Keratinocyte (primary cell): Measurements from ENCODE around the gene SPECC1. TPM values are rescaled to one million over a fixed set of nuclear protein-coding genes. Genes with fewer than 3 reads are reported as not detected.

Experiments
- DNase-seq: peaks from one replicate; pipeline ENCODE4 v3.0.0-alpha.2; 2011; ENCODE audit warnings: low read depth, missing footprints, low spot score
- FAIRE-seq: peaks from 2 replicates; lab custom pipeline; 2011; peaks lifted over from hg19 to GRCh38; lab: Jason Lieb, UNC
- H2AFZ ChIP-seq: 2 replicates; pipeline ENCODE4 v1.6.0; 2012; ENCODE audit warnings: low read length, control low read depth, inconsistent platforms; ENCODE audit not compliant: control insufficient read depth
- H3K27ac ChIP-seq: 2 replicates; pipeline ENCODE4 v1.5.1; 2011; ENCODE audit warnings: low read length; ENCODE audit not compliant: control insufficient read depth, insufficient read depth
- H3K27me3 ChIP-seq: 3 replicates; pipeline ENCODE4 v1.6.0; 2011; ENCODE audit warnings: low read length; ENCODE audit not compliant: control insufficient read depth, insufficient read depth; ENCODE audit errors: extremely low read depth
- H3K36me3 ChIP-seq, 2 experiments: 2 replicates in 1 of 2; 3 replicates in 1 of 2; pipeline ENCODE4 v1.5.1; 2011; ENCODE audit warnings: low read length in 2 of 2, mild to moderate bottlenecking in 1 of 2; ENCODE audit not compliant: control insufficient read depth in 2 of 2, insufficient read depth in 2 of 2; ENCODE audit errors: extremely low read depth in 1 of 2
- H3K4me1 ChIP-seq: 3 replicates; pipeline ENCODE4 v1.5.1; 2011; ENCODE audit warnings: low read length; ENCODE audit not compliant: control insufficient read depth, insufficient read depth; ENCODE audit errors: extremely low read depth
- H3K4me2 ChIP-seq: 3 replicates; pipeline ENCODE4 v1.6.0; 2011; ENCODE audit warnings: low read depth, low read length; ENCODE audit not compliant: control insufficient read depth, insufficient read depth; ENCODE audit errors: extremely low read depth
- H3K4me3 ChIP-seq, 3 experiments: fragments of 200-600 bp in 1 of 3; sonication (generic) in 1 of 3; 2 replicates in 2 of 3; 3 replicates in 1 of 3; pipeline ENCODE4 v1.5.1; 2011 to 2016; ENCODE audit warnings: low read length in 3 of 3, mild to moderate bottlenecking in 3 of 3, control low read depth in 2 of 3, inconsistent platforms in 1 of 3, low read depth in 1 of 3, mixed read lengths in 1 of 3, mixed run types in 1 of 3, moderate library complexity in 1 of 3; ENCODE audit not compliant: control insufficient read depth in 2 of 3, insufficient read depth in 2 of 3; ENCODE audit errors: extremely low read depth in 1 of 3
- H3K79me2 ChIP-seq: 2 replicates; pipeline ENCODE4 v1.6.0; 2012; ENCODE audit warnings: low read length; ENCODE audit not compliant: control insufficient read depth, insufficient read depth
- H3K9ac ChIP-seq: 3 replicates; pipeline ENCODE4 v1.6.0; 2011; ENCODE audit warnings: low read length; ENCODE audit not compliant: control insufficient read depth, insufficient read depth; ENCODE audit errors: extremely low read depth
- H3K9me1 ChIP-seq: 3 replicates; pipeline ENCODE4 v1.6.0; 2011; ENCODE audit warnings: low read length; ENCODE audit not compliant: control insufficient read depth, insufficient read depth; ENCODE audit errors: extremely low read depth
- H3K9me3 ChIP-seq: 2 replicates; pipeline ENCODE4 v1.5.1; 2012; ENCODE audit warnings: low read depth, low read length; ENCODE audit not compliant: control insufficient read depth
- H4K20me1 ChIP-seq: 3 replicates; pipeline ENCODE4 v1.6.0; 2011; ENCODE audit warnings: low read length; ENCODE audit not compliant: control insufficient read depth, insufficient read depth; ENCODE audit errors: extremely low read depth
- CTCF ChIP-seq, 3 experiments: IDR thresholded peaks in 1 of 3; conservative IDR thresholded peaks in 1 of 3; optimal IDR thresholded peaks in 1 of 3; 2 replicates in 2 of 3; 3 replicates in 1 of 3; pipeline versions ENCODE3 to v1.5.1; 2011; ENCODE audit warnings: low read length in 3 of 3, mild to moderate bottlenecking in 3 of 3, moderate library complexity in 2 of 3, control low read depth in 1 of 3, inconsistent platforms in 1 of 3; ENCODE audit not compliant: insufficient read depth in 2 of 3; ENCODE audit errors: extremely low read depth in 1 of 3
- EZH2 ChIP-seq: IDR thresholded peaks from one replicate; pipeline ENCODE4 v1.6.1; 2012; ENCODE audit warnings: inconsistent platforms, mild to moderate bottlenecking, low read length, moderate library complexity
- dilution Hi-C: fragments of 300-500 bp; cut with MboI; formaldehyde crosslinking; loops from one replicate; pipeline ENCODE4 v1.7.0; 2020; ENCODE audit warnings: low sequenced_read_pairs; ENCODE audit not compliant: extremely low pct_ligation_motif_present
- polyA plus RNA-seq, 5 experiments: library from polyadenylated mRNA; depleted of rRNA in 3 of 5; stranded (reverse) in 3 of 5; stranded (forward) in 1 of 5; unstranded in 1 of 5; fragments of >200 nt; gene quantifications; 1 replicate in 1 of 5; 2 replicates in 3 of 5; 3 replicates in 1 of 5; pipeline versions ENCODE4 v1.2.1 to v1.2.3, GENCODE V29; 2011 to 2012; ENCODE audit warnings: missing spikeins in 2 of 5, low read depth in 1 of 5, low replicate concordance in 1 of 5

The SPECC1 gene
- polyA plus RNA-seq, 1 donor (not counting 4 experiments of a cell fraction or from before 2014, with no cell fraction given): 20.9 TPM

DNA sequence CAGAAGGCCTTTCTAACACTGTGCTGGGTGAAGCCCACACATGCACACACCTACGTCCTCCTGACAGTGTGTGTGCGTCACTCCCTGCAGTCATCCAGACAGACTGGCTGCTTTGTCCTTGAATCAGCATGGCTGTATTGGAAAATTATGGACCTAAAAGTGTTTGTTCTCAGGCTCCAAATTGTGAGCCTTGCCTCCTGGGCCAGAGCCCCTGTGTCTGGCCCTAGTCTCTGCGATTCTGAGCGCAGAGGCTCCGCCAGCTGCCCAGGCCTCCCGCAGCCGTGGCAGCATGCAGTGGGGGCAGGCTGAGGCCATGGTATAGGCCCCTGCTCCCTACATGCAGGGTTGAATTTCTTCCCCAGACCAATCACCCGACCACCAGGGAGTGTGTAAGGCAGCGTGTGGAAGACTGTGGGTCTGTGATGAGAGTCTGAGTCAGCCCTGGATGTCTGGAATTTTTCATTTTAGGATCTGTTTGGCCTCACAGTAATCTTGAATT is 291.3 kb downstream of the SPECC1 start:
- Histone ChIP-seq H3K27ac (no peak overlapping the region), H3K79me2 (no peaks in the 10 kb centered on the region), H3K36me3 (peaks cover 0 to 2% of the 10 kb centered on the region in 2 experiments), H3K27me3 (no peaks in the 10 kb centered on the region), H3K9ac (no peak overlapping the region), H4K20me1 (no peaks in the 10 kb centered on the region), H3K4me1 (no peaks in the 10 kb centered on the region), H3K4me3 (no peak overlapping the region), H3K4me2 (no peak overlapping the region), H3K9me1 (no peaks in the 10 kb centered on the region), H2AFZ (no peak overlapping the region), H3K9me3 (no peaks in the 10 kb centered on the region)
- FAIRE-seq (no peak), DNase-seq (no peak)
- TF ChIP-seq CTCF (optimal IDR thresholded peaks at IDR 0.05 in 1 of 3, IDR thresholded peaks at IDR 0.05 in 1 of 3, conservative IDR thresholded peaks at IDR 0.05 in 1 of 3; ENCODE audit: extremely low read depth in 1 of 3, insufficient read depth in 2 of 3, low read length in 3 of 3) (no peak), EZH2 (no peak)
- dilution Hi-C loops: no loop called here

- DNase-seq (no peak), FAIRE-seq (no peak)
- no peak overlapping the region for H2AFZ ChIP-seq
- no peaks in the 10 kb centered on the region for H4K20me1 ChIP-seq
- H3K4me1 ChIP-seq: no peaks in the 10 kb centered on the region
- H3K4me2 ChIP-seq: no peak overlapping the region
- no peak overlapping the region for H3K9ac ChIP-seq
- H3K9me1 ChIP-seq: no peaks in the 10 kb centered on the region
- TF ChIP-seq EZH2 (no peak), CTCF (optimal IDR thresholded peaks at IDR 0.05 in 1 of 3, IDR thresholded peaks at IDR 0.05 in 1 of 3, conservative IDR thresholded peaks at IDR 0.05 in 1 of 3; ENCODE audit: extremely low read depth in 1 of 3, insufficient read depth in 2 of 3, low read length in 3 of 3) (no peak)
- dilution Hi-C loops: no loop called here
- H3K9me3 ChIP-seq: peaks cover 8% of the 10 kb centered on the region
- no peaks in the 10 kb centered on the region for H3K79me2 ChIP-seq
- peaks cover 2 to 4% of the 10 kb centered on the region in 2 experiments for H3K36me3 ChIP-seq
- no peak overlapping the region for H3K4me3 ChIP-seq
- no peaks in the 10 kb centered on the region for H3K27me3 ChIP-seq
- H3K27ac ChIP-seq: no peak overlapping the region
Observed at GRCh38 chr17:20302246-20302917, 293.2 kb downstream of the SPECC1 start.
